Ovary (tissue), 3 donors: Measurements from ENCODE around the gene TMBIM4.

Experiments used
- EP300 ChIP-seq: sonication (generic); formaldehyde crosslinking; IDR thresholded peaks from one replicate; pipeline ENCODE4 v1.6.1; 2017; ENCODE audit warnings: antibody characterized with exemption
- POLR2A ChIP-seq: fragments of 450-650 bp; IDR thresholded peaks from one replicate; pipeline ENCODE4 v1.6.1; 2017; ENCODE audit warnings: antibody characterized with exemption, mild to moderate bottlenecking, moderate library complexity
- TF ChIP-seq, protein P1 (sequence below), 3 donors: fragments of 450-650 bp in 2 of 3; fragments of 200-600 bp in 1 of 3; IDR thresholded peaks; one replicate each; pipeline versions ENCODE4 v1.5.1 to v1.8.0; 2016 to 2022; ENCODE audit warnings: antibody characterized with exemption in 3 of 3, mild to moderate bottlenecking in 1 of 3
- donor health status: DM: no; HTN: no; CAD: no.

DNA sequence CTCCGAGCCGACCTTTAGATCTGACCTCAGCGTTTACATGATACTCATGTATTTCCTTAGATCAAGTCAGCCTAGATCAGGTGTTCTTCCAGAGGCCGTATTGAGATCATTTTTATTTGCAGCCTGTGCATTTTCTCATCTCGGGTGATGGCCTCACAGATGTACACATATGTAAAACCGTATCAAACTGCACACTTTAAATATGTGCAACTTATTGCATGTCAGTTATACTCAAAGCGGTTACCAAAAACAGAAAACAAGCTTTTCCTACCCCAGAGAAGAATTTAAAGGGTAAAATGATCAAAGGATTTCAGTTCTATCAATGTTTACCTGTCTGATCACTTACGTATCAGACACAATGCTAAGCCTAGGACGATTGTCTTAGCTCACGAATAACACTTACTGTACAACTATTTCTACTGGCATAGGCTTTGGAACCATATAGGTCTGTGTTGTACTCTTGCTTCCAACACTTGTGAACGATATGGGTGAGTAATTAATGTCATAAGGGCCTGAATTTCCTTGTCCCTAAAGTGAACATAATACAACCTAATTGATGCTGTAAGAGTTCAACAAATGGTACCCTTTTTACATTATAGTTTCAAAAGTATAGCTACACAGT lies 38.6 kb downstream of the TMBIM4 start:
- TF ChIP-seq, protein P1, sequence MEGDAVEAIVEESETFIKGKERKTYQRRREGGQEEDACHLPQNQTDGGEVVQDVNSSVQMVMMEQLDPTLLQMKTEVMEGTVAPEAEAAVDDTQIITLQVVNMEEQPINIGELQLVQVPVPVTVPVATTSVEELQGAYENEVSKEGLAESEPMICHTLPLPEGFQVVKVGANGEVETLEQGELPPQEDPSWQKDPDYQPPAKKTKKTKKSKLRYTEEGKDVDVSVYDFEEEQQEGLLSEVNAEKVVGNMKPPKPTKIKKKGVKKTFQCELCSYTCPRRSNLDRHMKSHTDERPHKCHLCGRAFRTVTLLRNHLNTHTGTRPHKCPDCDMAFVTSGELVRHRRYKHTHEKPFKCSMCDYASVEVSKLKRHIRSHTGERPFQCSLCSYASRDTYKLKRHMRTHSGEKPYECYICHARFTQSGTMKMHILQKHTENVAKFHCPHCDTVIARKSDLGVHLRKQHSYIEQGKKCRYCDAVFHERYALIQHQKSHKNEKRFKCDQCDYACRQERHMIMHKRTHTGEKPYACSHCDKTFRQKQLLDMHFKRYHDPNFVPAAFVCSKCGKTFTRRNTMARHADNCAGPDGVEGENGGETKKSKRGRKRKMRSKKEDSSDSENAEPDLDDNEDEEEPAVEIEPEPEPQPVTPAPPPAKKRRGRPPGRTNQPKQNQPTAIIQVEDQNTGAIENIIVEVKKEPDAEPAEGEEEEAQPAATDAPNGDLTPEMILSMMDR (IDR thresholded peaks at IDR 0.05), result no peak
- TF ChIP-seq POLR2A (no peak), EP300 (no peak)
